HG02763 (cell line): ENCODE data around the gene SF3A2.
A peak's percentile ranks its signal among the peaks of the same experiment; 100 is the strongest.

Source experiments
- ATAC-seq: cut with Tn5 transposase; IDR thresholded peaks from one replicate; pipeline ENCODE4 v1.9.1; 2021; ENCODE audit warnings: mild to moderate bottlenecking, moderate library complexity; ENCODE audit not compliant: unreplicated experiment

Gene SF3A2

GRCh38 chr19:2226051-2226839, 10.4 kb upstream of the SF3A2 start:
- ATAC-seq, result no peak

- no peak for ATAC-seq
Measured at GRCh38 chr19:2226840-2227360, 9.7 kb upstream of the SF3A2 start.

- no peak for ATAC-seq
Measured at GRCh38 chr19:2227415-2228156, 9.0 kb upstream of the SF3A2 start.

- no peak for ATAC-seq
Measured at GRCh38 chr19:2228157-2229030, 8.2 kb upstream of the SF3A2 start.

GRCh38 chr19:2229103-2230032, 7.3 kb upstream of the SF3A2 start:
- no peak for ATAC-seq

- no peak for ATAC-seq
Measured at GRCh38 chr19:2230033-2230531, 6.5 kb upstream of the SF3A2 start.

GRCh38 chr19:2230807-2231533, 5.7 kb upstream of the SF3A2 start:
- no peak for ATAC-seq

- no peak for ATAC-seq
Measured at GRCh38 chr19:2231621-2232221, 4.9 kb upstream of the SF3A2 start.

GRCh38 chr19:2232286-2233151, 4.1 kb upstream of the SF3A2 start:
- no peak for ATAC-seq

GRCh38 chr19:2233601-2234280, 2.9 kb upstream of the SF3A2 start:
- ATAC-seq, result no peak

GRCh38 chr19:2234996-2235380, 1.6 kb upstream of the SF3A2 start:
- ATAC-seq, result no peak

- ATAC-seq, result peak; percentile 12
Measured at GRCh38 chr19:2235381-2236063, 1.1 kb upstream of the SF3A2 start.

- ATAC-seq, result no peak
Measured at GRCh38 chr19:2236064-2236313, 635 bp upstream of the SF3A2 start.

GRCh38 chr19:2237051-2237868, 636 bp downstream of the SF3A2 start:
- peak; percentile 18 for ATAC-seq

- ATAC-seq, result no peak
Measured at GRCh38 chr19:2237869-2238153, 1.2 kb downstream of the SF3A2 start.

- no peak for ATAC-seq
Measured at GRCh38 chr19:2239173-2239572, 2.5 kb downstream of the SF3A2 start.
